SK-N-MC (cell line): ENCODE data around the gene IFI27L1.

Experiments
- EZH2 ChIP-seq: fragments of 200-600 bp; sonication (generic); IDR thresholded peaks from one replicate; pipeline ENCODE4 v1.6.1; 2017; ENCODE audit warnings: antibody characterized with exemption
- POLR2AphosphoS5 ChIP-seq: IDR thresholded peaks from 2 replicates; pipeline ENCODE4 v1.6.1; 2012; ENCODE audit warnings: mild to moderate bottlenecking, low read depth, low read length, borderline replicate concordance

- TF ChIP-seq POLR2AphosphoS5, result no peak
- no peak for TF ChIP-seq EZH2
Observed at GRCh38 chr14:94126419-94126677, 45.2 kb downstream of the IFI27L1 start.
